ENCODE data around the gene ST8SIA2.

ST8SIA2 gene, protein sequence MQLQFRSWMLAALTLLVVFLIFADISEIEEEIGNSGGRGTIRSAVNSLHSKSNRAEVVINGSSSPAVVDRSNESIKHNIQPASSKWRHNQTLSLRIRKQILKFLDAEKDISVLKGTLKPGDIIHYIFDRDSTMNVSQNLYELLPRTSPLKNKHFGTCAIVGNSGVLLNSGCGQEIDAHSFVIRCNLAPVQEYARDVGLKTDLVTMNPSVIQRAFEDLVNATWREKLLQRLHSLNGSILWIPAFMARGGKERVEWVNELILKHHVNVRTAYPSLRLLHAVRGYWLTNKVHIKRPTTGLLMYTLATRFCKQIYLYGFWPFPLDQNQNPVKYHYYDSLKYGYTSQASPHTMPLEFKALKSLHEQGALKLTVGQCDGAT

DNA sequence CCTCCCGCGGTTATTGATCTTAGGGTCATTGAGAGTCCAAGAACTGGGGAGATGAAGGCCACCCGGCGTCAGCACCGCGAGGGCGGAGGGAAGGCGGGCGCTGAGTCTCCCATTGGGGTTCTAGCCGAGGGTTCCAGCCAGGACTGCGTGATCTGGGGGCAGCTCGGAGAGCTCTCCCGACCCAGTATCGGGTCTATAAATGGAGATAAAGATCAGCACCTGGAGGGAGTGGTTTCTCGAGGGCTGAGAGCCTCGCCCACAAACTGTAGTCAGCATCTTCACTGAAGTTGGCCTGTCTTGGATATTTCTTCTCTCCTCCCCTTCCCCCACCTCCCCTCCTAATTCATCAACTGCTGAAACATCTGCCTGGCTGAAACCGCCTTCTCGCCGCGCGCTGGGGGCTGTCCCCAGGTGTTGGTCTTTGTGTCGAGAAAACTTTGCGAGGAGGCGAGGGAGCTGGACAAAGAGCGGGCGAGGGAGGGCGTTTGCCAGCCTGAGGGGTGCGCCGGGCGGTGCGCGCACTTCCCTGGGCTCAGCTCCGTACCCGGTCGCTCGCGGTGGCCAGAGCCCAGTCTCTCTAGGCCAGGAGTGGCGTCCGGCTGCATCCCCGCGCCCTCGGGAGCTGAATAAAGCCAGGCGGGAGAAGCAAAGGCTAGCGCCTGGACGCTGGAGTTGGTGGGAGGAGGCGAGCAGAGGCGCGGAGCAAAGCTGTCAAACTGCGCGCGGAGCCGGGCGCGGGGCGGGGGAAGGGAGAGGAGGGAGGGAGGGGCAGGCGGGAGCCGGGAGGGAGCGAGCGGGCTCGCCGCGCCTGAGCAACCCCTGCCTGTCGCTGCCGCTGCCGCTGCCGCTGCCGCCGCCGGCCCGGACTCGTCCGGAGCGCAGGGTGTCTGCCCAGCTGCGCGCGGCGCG is at the start of gene ST8SIA2:
ST8SIA2 (plus strand) TSS at position 811 of the 909 bp plus-strand sequence. CDS start 184 bp downstream, outside the sequence.
- TF ChIP-seq, protein P1, sequence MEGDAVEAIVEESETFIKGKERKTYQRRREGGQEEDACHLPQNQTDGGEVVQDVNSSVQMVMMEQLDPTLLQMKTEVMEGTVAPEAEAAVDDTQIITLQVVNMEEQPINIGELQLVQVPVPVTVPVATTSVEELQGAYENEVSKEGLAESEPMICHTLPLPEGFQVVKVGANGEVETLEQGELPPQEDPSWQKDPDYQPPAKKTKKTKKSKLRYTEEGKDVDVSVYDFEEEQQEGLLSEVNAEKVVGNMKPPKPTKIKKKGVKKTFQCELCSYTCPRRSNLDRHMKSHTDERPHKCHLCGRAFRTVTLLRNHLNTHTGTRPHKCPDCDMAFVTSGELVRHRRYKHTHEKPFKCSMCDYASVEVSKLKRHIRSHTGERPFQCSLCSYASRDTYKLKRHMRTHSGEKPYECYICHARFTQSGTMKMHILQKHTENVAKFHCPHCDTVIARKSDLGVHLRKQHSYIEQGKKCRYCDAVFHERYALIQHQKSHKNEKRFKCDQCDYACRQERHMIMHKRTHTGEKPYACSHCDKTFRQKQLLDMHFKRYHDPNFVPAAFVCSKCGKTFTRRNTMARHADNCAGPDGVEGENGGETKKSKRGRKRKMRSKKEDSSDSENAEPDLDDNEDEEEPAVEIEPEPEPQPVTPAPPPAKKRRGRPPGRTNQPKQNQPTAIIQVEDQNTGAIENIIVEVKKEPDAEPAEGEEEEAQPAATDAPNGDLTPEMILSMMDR (IDR thresholded peaks at IDR 0.05; ENCODE audit: low read depth, low read length, missing control alignments): no peak
- no peak for DNase-seq (ENCODE audit: low read depth)
- no peak within 1 kb of the TSS for H3K4me3 ChIP-seq (ENCODE audit: low read depth, low read length)

DNA sequence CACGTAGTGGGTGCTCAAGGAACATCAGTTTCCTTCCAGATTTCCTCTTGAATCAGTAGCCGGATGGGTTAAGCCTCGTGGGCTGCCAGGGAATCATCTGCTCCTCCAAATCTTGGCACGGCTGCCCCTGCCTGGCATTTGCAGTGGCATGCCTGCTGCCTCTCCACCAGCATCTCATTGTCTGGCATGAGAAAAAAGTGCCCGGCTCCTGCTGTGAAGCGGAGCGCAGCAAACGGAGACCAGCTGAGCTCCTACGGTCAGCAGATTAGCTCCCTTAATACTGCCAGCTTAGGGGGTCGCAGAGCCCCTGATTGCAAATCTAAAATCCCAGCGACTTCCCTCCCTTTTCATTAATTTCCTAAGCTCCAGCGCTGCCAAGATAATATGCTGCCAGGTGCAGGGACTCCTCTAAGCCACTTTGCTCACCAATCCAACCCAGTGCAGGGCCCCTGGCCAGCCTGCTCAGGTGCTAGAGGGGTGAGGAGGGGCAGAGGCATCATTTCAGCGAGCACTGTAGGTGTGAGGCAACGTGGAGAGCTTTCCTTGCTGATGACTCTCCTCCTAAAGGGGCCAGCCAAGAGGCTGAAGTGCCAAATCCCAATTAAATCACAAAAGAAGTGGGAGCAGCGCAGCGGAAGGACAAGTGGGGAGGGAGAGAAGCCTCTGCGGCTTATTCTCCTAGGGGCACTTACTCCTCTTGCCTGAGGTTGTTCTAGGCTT is 49.6 kb upstream of the ST8SIA2 start:
- TF ChIP-seq, protein P1 (IDR thresholded peaks at IDR 0.05; ENCODE audit: low read depth, low read length, missing control alignments): no peak

DNA sequence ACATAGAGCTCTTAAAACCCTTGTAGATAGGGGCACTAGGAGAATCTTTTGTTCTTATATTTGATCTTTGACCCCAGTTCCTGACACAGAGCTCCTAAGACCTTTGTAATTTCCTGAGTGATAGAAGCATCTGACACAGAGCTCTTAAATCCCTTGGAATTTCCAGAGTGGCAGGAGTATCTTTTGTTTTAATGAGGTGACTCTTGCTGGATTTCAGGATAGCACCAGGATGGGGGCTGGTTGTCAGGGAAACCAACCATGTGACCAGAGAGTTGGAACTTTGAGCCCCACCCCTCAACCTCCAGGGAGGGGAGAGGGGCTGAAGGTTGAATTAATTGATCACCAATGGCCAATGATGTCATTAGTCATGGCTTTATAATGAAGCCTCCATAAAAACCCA is 47.6 kb upstream of the ST8SIA2 start:
- no peak for DNase-seq (ENCODE audit: low read depth)
- TF ChIP-seq, protein P1 (IDR thresholded peaks at IDR 0.05; ENCODE audit: low read depth, low read length, missing control alignments): no peak
- no peak overlapping the region for H3K4me3 ChIP-seq (ENCODE audit: low read depth, low read length)

More for the DNA sequence above, 49.6 kb upstream of the ST8SIA2 start:
- H3K4me3 ChIP-seq (ENCODE audit: low read depth, low read length): no peak overlapping the region
- no peak for DNase-seq (ENCODE audit: low read depth)

DNA sequence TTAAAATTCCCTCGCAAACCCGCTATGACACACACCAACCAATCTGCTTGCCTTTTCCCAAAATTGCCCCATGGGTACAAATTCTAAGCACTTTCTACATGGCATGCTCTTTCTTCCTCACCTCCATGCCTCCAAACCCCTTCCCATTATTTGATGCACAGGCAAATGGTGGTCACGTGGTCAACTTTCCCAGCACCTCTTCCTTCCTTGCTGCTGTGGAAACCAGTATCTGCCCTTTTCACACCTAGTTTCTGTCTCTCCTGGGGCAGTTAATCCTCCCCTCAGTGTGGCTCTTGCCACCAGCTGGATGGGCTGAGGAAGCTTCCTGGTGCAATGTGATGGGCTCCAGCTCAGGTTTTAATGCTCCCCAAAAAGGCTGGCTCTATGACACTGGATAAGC is 38.4 kb upstream of the ST8SIA2 start:
- DNase-seq (ENCODE audit: low read depth): no peak
- no peak overlapping the region for H3K4me3 ChIP-seq (ENCODE audit: low read depth, low read length)
- TF ChIP-seq, protein P1 (IDR thresholded peaks at IDR 0.05; ENCODE audit: low read depth, low read length, missing control alignments): no peak

DNA sequence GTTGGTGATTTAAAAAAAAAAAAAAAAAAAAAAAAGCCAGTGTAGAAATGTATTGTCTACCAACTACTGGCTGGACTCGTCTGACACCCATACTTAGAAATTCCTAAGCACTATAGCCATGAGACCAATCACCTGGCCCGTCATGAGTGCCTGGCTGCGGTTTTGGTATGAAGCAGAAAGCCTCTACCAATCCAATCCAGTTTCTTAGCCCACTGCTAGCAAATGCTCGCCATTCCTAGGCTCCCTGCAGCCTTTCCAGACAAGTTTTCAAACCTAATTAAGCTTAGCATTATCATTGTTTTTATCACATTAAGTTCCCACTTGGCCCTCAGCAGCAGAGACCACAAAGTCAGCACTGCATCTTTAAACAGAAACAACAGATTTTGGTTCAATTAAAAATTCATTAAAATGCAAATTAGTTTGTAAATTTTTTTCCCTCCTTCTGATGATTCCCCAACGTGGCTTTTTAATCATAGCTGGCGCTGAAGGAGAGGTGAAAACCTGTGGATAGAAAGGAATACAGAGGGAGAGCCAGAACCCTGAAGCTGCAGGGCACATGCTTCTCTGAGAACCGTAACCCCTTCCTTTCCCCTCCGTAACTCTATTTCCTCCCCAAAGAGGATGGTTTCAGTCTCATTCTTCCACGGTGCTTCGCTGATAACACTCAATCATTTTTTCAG is 32.2 kb upstream of the ST8SIA2 start:
- DNase-seq (ENCODE audit: low read depth): no peak
- no peak overlapping the region for H3K4me3 ChIP-seq (ENCODE audit: low read depth, low read length)
- TF ChIP-seq, protein P1 (IDR thresholded peaks at IDR 0.05; ENCODE audit: low read depth, low read length, missing control alignments): no peak

DNA sequence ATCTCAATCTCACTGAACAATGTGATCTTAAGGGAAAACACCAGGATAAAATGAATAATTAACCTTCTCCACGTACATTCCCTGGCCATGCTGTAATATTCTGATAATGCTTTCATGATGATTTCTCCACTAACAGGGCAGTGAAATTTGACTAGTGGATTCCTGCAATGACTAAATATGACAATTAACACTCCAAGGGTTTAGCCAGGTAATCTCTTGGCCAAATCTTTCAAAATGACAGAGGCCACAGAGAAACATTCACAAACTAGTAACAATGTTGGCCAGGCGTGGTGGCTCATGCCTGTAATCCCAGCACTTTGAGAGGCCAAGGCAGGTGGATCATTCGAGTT is 31.7 kb upstream of the ST8SIA2 start:
- DNase-seq (ENCODE audit: low read depth): no peak
- H3K4me3 ChIP-seq (ENCODE audit: low read depth, low read length): no peak overlapping the region
- TF ChIP-seq, protein P1 (IDR thresholded peaks at IDR 0.05; ENCODE audit: low read depth, low read length, missing control alignments): no peak
